Endometrial microvascular endothelial cells (primary cell): ENCODE data around the gene FZD1. TPM values are rescaled to one million over a fixed set of nuclear protein-coding genes. Genes with fewer than 3 reads are reported as not detected.

Source experiments
- in situ Hi-C: cut with HindIII; loops from 2 replicates; pipeline ENCODE4 v1.10.0; 2017; ENCODE audit warnings: low sequenced_read_pairs, low pct_unique_long_range_greater_than_20kb; ENCODE audit errors: inconsistent ontology term
- total RNA-seq: library from RNA; depleted of rRNA; stranded (reverse); fragments of >200 nt; gene quantifications from one replicate; pipeline ENCODE4 v1.2.3, GENCODE V29; 2015; ENCODE audit errors: inconsistent ontology term

FZD1 gene
- 2.5 TPM for total RNA-seq

GRCh38 chr7:91264046-91264923 lies at the start of gene FZD1:
TSS of gene FZD1 (plus strand) at chr7:91264433. CDS start at chr7:91264881, 448 bp downstream.
- in situ Hi-C loops = no loop called here

GRCh38 chr7:91226411-91226810 lies 37.8 kb upstream of the FZD1 start:
- in situ Hi-C loops = no loop called here

GRCh38 chr7:91228327-91228726 lies 35.9 kb upstream of the FZD1 start:
- in situ Hi-C loops = no loop called here

GRCh38 chr7:91228927-91229558 lies 35.2 kb upstream of the FZD1 start:
- in situ Hi-C loops = no loop called here

- in situ Hi-C loops = no loop called here
Measured at GRCh38 chr7:91230100-91230499, 34.1 kb upstream of the FZD1 start.

GRCh38 chr7:91230503-91230902 lies 33.7 kb upstream of the FZD1 start:
- in situ Hi-C loops = no loop called here

GRCh38 chr7:91233212-91233611 lies 31.0 kb upstream of the FZD1 start:
- in situ Hi-C loops = no loop called here

GRCh38 chr7:91235211-91235832 lies 28.9 kb upstream of the FZD1 start:
- in situ Hi-C loops = no loop called here

GRCh38 chr7:91239171-91239604 lies 25.0 kb upstream of the FZD1 start:
- in situ Hi-C loops = no loop called here

- in situ Hi-C loops = no loop called here
Measured at GRCh38 chr7:91239772-91240171, 24.5 kb upstream of the FZD1 start.

GRCh38 chr7:91240376-91240941 lies 23.8 kb upstream of the FZD1 start:
- in situ Hi-C loops = no loop called here

GRCh38 chr7:91242097-91242844 lies 22.0 kb upstream of the FZD1 start:
- in situ Hi-C loops = no loop called here

GRCh38 chr7:91243591-91244301 lies 20.5 kb upstream of the FZD1 start:
- in situ Hi-C loops = no loop called here

GRCh38 chr7:91247500-91247899 lies 16.7 kb upstream of the FZD1 start:
- in situ Hi-C loops = no loop called here

- in situ Hi-C loops = no loop called here
Measured at GRCh38 chr7:91248996-91249395, 15.2 kb upstream of the FZD1 start.

GRCh38 chr7:91249506-91250233 lies 14.6 kb upstream of the FZD1 start:
- in situ Hi-C loops = no loop called here

GRCh38 chr7:91250706-91251105 lies 13.5 kb upstream of the FZD1 start:
- in situ Hi-C loops = no loop called here

GRCh38 chr7:91251877-91252276 lies 12.4 kb upstream of the FZD1 start:
- in situ Hi-C loops = no loop called here
